Activated CD4-positive, CD25-positive, alpha-beta regulatory T cell (primary cell): ENCODE results near the gene ANO9.

ENCODE experiments used
- DNase-seq, 4 experiments: peaks; one replicate each; lab custom pipeline; 2025; lab: John Stamatoyannopoulos, UW

Gene ANO9

DNA sequence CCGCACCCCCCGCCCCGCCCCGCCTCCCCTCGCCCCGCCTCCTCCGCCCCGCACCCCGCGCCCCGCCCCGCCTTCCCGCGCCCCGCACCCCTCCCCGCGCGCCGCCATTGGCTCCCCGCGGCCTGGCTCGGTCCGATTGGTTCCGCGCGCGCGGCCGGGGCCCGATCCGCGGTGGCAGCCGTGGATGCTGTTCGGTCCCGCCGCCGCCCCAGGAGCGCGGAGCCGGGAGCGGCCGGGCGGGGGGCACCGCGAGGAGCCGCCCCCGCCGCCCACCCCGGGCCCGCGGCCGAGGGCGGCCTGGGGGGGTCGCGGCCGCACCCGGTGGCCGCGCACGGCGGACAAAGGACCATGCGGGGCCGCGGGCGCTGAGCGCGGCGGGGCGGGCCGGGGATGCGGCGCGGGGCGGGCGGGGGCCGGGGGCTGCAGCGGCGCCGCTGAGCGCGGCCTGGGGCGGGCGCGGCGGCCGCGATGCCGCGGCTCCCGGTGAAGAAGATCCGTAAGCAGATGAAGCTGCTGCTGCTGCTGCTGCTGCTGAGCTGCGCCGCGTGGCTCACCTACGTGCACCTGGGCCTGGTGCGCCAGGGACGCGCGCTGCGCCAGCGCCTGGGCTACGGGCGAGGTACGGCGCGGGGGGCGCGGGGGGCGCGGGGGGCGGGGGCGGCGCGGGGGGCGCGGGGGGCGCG is 72.3 kb downstream of the ANO9 start, which contains the start of gene B4GALNT4:
Gene B4GALNT4, plus strand, starts transcription at position 164 of the 683 bp plus-strand sequence. Its CDS starts 305 bp downstream, at position 469.
- DNase-seq = no peak

DNA sequence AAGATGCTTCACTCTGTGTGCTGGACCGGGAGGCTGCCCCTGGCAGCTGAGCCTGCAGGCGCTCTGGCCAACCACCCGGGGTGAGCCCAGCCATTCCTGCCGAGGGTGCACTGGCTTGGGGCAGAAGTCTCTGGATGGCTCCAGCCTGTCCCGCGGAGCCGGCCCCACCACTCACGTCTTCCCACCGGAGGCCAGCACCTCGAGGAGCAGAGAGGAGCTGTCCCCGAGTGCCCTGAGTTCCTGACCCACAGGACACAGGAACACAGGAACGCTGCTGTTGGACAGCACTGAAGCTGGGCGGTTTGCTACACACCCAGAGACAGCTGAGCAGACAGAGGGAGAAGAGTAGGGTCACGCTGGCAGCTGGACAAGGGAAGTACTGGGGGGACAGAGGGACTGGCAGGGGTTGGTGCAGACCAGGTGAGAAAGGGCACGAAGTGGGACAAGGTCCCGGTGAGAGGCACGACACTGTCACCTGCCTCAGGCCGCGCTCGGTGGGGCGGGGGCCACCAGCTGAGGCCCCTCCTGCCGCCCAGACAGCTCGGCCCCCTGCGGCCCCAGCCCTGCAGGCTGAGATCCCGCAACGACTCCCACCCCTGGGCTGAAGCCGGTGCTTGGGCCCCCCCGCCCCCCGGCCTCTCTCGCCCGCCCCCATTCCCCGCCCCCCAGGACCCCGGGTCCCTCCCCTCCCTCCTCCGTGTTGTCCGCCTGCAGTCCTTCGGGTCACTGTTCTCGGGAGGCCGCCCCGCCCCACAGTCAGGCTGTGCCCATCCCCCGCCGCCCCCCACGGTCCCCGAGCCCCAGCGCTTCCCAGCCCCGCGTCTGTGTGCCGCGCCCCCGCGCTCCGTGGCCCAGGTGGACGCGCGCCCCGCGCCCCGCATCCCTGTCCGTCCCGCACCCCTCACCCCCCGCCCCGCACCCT is 73.1 kb downstream of the ANO9 start:
- no peak for DNase-seq

DNA sequence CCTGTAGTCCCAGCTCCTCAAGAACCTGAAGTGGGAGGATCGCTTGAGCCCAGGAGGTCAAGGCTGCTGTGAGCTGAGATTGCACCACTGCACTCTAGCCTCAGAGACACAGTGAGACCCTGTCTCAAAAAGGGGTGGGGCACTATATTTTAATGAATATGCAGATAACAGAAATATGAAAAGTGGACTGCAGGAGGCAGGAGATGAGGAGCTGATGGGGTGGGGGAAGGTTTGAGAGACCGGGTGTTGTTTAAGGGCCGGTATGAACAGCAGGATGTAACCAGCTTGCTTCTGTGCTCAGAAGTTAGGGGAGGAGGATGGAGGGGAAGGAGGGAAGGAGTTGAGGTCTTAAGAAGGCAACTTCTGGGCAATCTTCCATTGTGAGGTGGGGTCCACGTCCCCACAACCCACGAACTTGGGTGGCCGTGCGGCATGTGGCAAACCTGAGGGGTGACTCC is 73.8 kb downstream of the ANO9 start:
- DNase-seq = no peak
